PFSK-1 (cell line): ENCODE results near the gene PRPF6.

Source experiments
- POLR2AphosphoS5 ChIP-seq: IDR thresholded peaks from 2 replicates; pipeline ENCODE4 v1.6.1; 2012; ENCODE audit warnings: low read depth, mild to moderate bottlenecking, control low read depth, low read length, moderate library complexity
- SIN3A ChIP-seq: IDR thresholded peaks from 2 replicates; pipeline ENCODE4 v1.6.1; 2012; ENCODE audit warnings: mild to moderate bottlenecking, low read length, moderate library complexity, borderline replicate concordance; ENCODE audit not compliant: insufficient read depth
- TAF1 ChIP-seq: IDR thresholded peaks from 2 replicates; pipeline ENCODE4 v1.6.1; 2012; ENCODE audit warnings: low read length, control low read depth, borderline replicate concordance; ENCODE audit not compliant: insufficient read depth
- TF ChIP-seq, protein P1 (sequence below), 2 experiments: IDR thresholded peaks; 2 replicates each; pipeline versions ENCODE4 v1.6.1 to v1.8.0; 2011 to 2012; ENCODE audit warnings: low read depth in 2 of 2, low read length in 2 of 2, control low read depth in 1 of 2, inconsistent platforms in 1 of 2, mild to moderate bottlenecking in 1 of 2, moderate library complexity in 1 of 2; ENCODE audit not compliant: insufficient read depth in 1 of 2

DNA sequence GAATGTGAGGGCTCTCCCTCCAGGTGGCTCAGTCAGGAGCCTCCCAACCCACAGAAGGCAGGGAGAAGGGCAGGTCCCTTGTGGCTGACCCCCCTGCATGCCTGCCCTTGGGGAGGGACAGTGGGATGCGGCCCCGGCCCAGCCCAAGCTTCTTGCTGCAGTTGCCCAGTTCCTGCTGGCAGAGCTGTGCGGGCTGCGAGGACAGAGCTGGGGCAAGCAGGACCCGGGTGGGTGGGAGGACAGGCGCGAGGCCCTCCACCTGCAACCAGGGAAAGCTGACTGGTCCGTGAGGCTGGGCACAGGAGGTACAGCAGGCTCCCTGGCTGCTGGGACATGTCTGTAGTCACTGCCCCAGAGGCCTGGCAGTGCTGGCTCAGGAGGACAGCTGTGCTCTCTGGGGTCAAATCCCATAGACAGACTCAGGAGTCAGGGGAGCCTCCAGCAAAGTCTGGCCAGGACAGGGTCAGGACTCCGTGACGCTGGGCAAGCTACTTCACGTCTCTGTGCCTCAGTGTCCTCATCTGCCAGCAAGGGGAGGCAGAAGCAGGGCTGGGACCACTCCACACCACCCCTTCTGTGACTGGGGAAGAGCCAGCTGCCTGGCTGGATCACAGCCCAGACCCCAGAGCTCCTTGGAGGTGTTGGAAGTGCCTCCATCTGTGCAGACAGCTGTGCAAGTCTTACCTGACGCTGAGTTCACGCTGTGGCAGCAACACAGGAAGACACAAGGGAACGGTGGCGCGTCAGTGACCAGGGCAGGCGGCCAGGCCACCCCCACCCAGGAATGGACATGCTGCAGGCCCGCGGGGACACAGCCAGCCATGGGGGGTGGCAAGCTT lies 37.7 kb upstream of the PRPF6 start:
- TF ChIP-seq SIN3A: no peak
- TF ChIP-seq POLR2AphosphoS5: no peak
- no peak for TF ChIP-seq TAF1
- TF ChIP-seq, protein P1, sequence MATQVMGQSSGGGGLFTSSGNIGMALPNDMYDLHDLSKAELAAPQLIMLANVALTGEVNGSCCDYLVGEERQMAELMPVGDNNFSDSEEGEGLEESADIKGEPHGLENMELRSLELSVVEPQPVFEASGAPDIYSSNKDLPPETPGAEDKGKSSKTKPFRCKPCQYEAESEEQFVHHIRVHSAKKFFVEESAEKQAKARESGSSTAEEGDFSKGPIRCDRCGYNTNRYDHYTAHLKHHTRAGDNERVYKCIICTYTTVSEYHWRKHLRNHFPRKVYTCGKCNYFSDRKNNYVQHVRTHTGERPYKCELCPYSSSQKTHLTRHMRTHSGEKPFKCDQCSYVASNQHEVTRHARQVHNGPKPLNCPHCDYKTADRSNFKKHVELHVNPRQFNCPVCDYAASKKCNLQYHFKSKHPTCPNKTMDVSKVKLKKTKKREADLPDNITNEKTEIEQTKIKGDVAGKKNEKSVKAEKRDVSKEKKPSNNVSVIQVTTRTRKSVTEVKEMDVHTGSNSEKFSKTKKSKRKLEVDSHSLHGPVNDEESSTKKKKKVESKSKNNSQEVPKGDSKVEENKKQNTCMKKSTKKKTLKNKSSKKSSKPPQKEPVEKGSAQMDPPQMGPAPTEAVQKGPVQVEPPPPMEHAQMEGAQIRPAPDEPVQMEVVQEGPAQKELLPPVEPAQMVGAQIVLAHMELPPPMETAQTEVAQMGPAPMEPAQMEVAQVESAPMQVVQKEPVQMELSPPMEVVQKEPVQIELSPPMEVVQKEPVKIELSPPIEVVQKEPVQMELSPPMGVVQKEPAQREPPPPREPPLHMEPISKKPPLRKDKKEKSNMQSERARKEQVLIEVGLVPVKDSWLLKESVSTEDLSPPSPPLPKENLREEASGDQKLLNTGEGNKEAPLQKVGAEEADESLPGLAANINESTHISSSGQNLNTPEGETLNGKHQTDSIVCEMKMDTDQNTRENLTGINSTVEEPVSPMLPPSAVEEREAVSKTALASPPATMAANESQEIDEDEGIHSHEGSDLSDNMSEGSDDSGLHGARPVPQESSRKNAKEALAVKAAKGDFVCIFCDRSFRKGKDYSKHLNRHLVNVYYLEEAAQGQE (IDR thresholded peaks at IDR 0.05; ENCODE audit: insufficient read depth in 1 of 2, low read depth in 2 of 2, low read length in 2 of 2): no peak
